Measurements from ENCODE around the gene DCTPP1.

DCTPP1 gene

DNA sequence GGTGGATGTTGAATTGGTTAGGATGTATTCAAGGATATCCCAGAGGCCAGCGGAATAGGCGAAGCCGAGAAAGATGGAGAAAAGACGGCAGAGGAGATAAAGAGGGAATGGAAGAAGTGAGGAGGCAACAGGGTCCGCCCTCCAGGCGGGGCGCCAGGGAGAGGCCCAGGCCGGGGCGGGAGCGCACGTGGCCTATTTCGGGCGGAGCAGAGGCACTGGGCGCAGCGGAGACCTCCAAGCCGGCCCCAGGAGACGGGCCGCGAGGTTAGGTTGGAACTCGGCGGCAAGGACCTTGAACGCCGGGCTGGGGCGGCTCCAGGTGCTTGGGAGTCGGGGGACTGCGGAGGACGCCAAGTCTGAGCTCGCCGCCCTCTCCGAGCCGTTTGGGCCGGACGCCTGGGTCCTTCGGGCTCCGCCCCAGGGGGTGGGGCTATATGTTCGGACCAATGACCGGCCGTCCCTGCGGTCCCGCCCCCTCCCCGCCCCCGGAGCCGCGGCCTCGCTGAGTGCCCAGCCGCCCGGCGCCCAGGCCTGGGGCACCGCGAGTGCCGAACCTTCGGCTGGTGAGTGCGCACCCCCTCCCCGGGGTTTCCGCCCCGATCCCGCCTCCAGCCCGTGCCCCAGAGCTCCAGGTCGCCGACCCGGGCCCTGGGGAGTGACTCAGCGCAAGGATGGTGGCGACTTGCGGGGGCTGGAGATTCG, 22.6 kb downstream of the DCTPP1 start, which contains the start of gene ZNF771 (continued):
- TF ChIP-seq, protein P1, sequence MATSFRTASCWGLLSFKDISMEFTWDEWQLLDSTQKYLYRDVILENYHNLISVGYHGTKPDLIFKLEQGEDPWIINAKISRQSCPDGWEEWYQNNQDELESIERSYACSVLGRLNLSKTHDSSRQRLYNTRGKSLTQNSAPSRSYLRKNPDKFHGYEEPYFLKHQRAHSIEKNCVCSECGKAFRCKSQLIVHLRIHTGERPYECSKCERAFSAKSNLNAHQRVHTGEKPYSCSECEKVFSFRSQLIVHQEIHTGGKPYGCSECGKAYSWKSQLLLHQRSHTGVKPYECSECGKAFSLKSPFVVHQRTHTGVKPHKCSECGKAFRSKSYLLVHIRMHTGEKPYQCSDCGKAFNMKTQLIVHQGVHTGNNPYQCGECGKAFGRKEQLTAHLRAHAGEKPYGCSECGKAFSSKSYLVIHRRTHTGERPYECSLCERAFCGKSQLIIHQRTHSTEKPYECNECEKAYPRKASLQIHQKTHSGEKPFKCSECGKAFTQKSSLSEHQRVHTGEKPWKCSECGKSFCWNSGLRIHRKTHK (tag by site-specific recombination; IDR thresholded peaks at IDR 0.05): no peak
- no peak for TF ChIP-seq SETDB1 (IDR thresholded peaks at IDR 0.05; ENCODE audit: insufficient read length, low read length)
- peak; percentile 90 for TF ChIP-seq SP7 (tag by site-specific recombination; IDR thresholded peaks at IDR 0.05)
- TF ChIP-seq KLF16 (tag by site-specific recombination; IDR thresholded peaks at IDR 0.05): peak; percentile 99

DNA sequence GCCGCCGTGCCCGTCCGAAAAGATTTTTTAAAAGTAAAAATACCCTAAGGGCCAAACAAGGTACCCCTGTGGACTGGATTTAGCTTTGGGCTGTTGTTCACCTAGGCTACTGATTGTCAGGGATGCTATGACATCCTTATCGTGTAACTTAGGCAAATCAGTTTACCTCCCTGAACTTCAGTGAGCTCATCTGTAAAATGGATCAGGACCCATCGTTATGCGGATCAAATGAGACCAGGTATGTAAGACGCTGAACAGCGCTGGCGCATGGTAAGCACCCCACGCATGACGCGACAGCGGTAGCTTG, 23.1 kb downstream of the DCTPP1 start:
- no peak for TF ChIP-seq ZNF510 (tag by site-specific recombination; IDR thresholded peaks at IDR 0.05; ENCODE audit: insufficient replicate concordance)
- H3K4me3 ChIP-seq (ENCODE audit: low read depth, low read length): peak overlapping the region; percentile 82
- H3K36me3 ChIP-seq (ENCODE audit: control insufficient read depth in 2 of 2, insufficient read depth in 1 of 2, low read length in 2 of 2): peaks cover 0 to 26% of the 10 kb centered on the region in 2 experiments; a peak in 2 of 3 replicates
- ChIA-PET POLR2A (interaction anchor here (1.0 to 5.9 kb wide), 18 partner anchors 7 to 314 kb away, joined by 3 to 64 read pairs (median 6); partner anchors contain the start of genes CD2BP2, DCTPP1, FBRS and TBC1D10B), CTCF (interaction anchor here (1.0 to 2.5 kb wide), 4 partner anchors 23 to 315 kb away, joined by 3 to 11 read pairs (median 8); partner anchors contain the start of genes DCTPP1 and TBX6)
- H3K4me1 ChIP-seq (ENCODE audit: control insufficient read depth, insufficient read depth, low read length): peaks cover 5% of the 10 kb centered on the region; the same call in 1 of the 2 replicates
- H3K9me3 ChIP-seq (ENCODE audit: control insufficient read depth, insufficient read depth, low read depth, low read length): no peaks in the 10 kb centered on the region
- peak overlapping the region; percentile 92 for H3K27ac ChIP-seq (ENCODE audit: extremely low read depth, low read depth, low read length)

DNA sequence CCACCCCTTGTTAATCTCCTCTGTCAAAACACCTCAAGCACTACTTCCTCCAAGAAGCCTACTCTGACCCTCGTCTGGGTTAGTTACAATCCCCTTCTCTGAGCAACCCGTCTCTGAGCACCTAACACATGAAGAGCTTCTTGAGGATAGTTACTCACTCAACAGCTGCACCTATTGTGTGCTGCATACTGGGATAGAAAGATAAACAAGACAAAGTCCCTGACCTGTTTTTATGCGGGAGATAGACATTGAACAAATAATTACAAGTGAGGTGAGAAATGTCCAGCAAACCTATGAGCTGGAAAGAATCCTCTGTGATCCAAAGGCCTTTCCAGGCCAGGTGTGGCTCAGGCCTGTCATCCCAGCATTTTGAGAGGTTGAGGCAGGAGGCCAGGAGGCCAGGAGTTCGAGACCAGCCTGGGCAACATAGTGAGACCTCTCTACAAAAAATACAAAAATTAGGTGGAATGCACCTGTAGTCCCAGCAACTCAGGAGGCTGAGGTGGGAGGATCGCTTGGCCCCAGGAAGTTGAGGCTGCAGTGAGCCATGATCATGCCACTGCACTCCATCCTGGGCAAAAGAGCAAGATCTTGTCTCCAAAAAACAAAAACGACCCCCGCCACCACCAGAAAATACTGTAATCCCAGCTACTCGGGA, 27.9 kb downstream of the DCTPP1 start:
- Histone ChIP-seq H3K36me3 (ENCODE audit: control insufficient read depth in 2 of 2, insufficient read depth in 1 of 2, low read length in 2 of 2) (peaks cover 0 to 24% of the 10 kb centered on the region in 2 experiments; a peak in 2 of 3 replicates), H3K4me3 (ENCODE audit: low read depth, low read length) (no peak overlapping the region), H3K9me3 (ENCODE audit: control insufficient read depth, insufficient read depth, low read depth, low read length) (no peaks in the 10 kb centered on the region), H3K27ac (ENCODE audit: extremely low read depth, low read depth, low read length) (no peak overlapping the region), H3K4me1 (ENCODE audit: control insufficient read depth, insufficient read depth, low read length) (peaks cover 11% of the 10 kb centered on the region)
- ChIA-PET POLR2A (interaction anchor here (0.5 to 3.8 kb wide), 3 partner anchors 21 to 80 kb away, joined by 5 to 17 read pairs (median 5); partner anchors contain the start of gene TBC1D10B), CTCF (interaction anchor here (0.8 to 1.2 kb wide), 3 partner anchors 28 to 214 kb away, joined by 3 read pairs; partner anchors contain the start of gene DCTPP1)
- TF ChIP-seq, protein P2, sequence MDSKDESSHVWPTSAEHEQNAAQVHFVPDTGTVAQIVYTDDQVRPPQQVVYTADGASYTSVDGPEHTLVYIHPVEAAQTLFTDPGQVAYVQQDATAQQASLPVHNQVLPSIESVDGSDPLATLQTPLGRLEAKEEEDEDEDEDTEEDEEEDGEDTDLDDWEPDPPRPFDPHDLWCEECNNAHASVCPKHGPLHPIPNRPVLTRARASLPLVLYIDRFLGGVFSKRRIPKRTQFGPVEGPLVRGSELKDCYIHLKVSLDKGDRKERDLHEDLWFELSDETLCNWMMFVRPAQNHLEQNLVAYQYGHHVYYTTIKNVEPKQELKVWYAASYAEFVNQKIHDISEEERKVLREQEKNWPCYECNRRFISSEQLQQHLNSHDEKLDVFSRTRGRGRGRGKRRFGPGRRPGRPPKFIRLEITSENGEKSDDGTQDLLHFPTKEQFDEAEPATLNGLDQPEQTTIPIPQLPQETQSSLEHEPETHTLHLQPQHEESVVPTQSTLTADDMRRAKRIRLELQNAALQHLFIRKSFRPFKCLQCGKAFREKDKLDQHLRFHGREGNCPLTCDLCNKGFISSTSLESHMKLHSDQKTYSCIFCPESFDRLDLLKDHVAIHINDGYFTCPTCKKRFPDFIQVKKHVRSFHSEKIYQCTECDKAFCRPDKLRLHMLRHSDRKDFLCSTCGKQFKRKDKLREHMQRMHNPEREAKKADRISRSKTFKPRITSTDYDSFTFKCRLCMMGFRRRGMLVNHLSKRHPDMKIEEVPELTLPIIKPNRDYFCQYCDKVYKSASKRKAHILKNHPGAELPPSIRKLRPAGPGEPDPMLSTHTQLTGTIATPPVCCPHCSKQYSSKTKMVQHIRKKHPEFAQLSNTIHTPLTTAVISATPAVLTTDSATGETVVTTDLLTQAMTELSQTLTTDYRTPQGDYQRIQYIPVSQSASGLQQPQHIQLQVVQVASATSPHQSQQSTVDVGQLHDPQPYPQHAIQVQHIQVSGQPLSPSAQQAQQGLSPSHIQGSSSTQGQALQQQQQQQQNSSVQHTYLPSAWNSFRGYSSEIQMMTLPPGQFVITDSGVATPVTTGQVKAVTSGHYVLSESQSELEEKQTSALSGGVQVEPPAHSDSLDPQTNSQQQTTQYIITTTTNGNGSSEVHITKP (tag by site-specific recombination; IDR thresholded peaks at IDR 0.05): no peak
- no peak for TF ChIP-seq ZNF132 (tag by site-specific recombination; IDR thresholded peaks at IDR 0.05; ENCODE audit: borderline replicate concordance)
- TF ChIP-seq ZNF785 (tag by site-specific recombination; IDR thresholded peaks at IDR 0.05): no peak
- no peak for TF ChIP-seq SETDB1 (IDR thresholded peaks at IDR 0.05; ENCODE audit: insufficient read length, low read length)
- no peak for TF ChIP-seq ZNF335 (tag by site-specific recombination; conservative IDR thresholded peaks at IDR 0.05)
- TF ChIP-seq ZNF146 (tag by site-specific recombination; IDR thresholded peaks at IDR 0.05): no peak
- no peak for TF ChIP-seq ZNF560 (tag by site-specific recombination; IDR thresholded peaks at IDR 0.05; ENCODE audit: borderline replicate concordance)
- TF ChIP-seq, protein P3, sequence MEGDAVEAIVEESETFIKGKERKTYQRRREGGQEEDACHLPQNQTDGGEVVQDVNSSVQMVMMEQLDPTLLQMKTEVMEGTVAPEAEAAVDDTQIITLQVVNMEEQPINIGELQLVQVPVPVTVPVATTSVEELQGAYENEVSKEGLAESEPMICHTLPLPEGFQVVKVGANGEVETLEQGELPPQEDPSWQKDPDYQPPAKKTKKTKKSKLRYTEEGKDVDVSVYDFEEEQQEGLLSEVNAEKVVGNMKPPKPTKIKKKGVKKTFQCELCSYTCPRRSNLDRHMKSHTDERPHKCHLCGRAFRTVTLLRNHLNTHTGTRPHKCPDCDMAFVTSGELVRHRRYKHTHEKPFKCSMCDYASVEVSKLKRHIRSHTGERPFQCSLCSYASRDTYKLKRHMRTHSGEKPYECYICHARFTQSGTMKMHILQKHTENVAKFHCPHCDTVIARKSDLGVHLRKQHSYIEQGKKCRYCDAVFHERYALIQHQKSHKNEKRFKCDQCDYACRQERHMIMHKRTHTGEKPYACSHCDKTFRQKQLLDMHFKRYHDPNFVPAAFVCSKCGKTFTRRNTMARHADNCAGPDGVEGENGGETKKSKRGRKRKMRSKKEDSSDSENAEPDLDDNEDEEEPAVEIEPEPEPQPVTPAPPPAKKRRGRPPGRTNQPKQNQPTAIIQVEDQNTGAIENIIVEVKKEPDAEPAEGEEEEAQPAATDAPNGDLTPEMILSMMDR (tag by site-specific recombination; IDR thresholded peaks at IDR 0.05): no peak
- TF ChIP-seq ZNF660 (tag by site-specific recombination; IDR thresholded peaks at IDR 0.05): no peak
- TF ChIP-seq ZSCAN16 (tag by site-specific recombination; IDR thresholded peaks at IDR 0.05): no peak
- TF ChIP-seq, protein P4, sequence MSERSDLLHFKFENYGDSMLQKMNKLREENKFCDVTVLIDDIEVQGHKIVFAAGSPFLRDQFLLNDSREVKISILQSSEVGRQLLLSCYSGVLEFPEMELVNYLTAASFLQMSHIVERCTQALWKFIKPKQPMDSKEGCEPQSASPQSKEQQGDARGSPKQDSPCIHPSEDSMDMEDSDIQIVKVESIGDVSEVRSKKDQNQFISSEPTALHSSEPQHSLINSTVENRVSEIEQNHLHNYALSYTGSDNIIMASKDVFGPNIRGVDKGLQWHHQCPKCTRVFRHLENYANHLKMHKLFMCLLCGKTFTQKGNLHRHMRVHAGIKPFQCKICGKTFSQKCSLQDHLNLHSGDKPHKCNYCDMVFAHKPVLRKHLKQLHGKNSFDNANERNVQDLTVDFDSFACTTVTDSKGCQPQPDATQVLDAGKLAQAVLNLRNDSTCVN (tag by site-specific recombination; optimal IDR thresholded peaks at IDR 0.05): no peak
- TF ChIP-seq SP2 (tag by site-specific recombination; IDR thresholded peaks at IDR 0.05): no peak
- TF ChIP-seq ZFP41 (tag by site-specific recombination; IDR thresholded peaks at IDR 0.05; ENCODE audit: borderline replicate concordance): no peak
- TF ChIP-seq, protein P5, sequence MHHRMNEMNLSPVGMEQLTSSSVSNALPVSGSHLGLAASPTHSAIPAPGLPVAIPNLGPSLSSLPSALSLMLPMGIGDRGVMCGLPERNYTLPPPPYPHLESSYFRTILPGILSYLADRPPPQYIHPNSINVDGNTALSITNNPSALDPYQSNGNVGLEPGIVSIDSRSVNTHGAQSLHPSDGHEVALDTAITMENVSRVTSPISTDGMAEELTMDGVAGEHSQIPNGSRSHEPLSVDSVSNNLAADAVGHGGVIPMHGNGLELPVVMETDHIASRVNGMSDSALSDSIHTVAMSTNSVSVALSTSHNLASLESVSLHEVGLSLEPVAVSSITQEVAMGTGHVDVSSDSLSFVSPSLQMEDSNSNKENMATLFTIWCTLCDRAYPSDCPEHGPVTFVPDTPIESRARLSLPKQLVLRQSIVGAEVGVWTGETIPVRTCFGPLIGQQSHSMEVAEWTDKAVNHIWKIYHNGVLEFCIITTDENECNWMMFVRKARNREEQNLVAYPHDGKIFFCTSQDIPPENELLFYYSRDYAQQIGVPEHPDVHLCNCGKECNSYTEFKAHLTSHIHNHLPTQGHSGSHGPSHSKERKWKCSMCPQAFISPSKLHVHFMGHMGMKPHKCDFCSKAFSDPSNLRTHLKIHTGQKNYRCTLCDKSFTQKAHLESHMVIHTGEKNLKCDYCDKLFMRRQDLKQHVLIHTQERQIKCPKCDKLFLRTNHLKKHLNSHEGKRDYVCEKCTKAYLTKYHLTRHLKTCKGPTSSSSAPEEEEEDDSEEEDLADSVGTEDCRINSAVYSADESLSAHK (tag by site-specific recombination; IDR thresholded peaks at IDR 0.05): no peak
- TF ChIP-seq ZNF211 (tag by site-specific recombination; IDR thresholded peaks at IDR 0.05; ENCODE audit: low read depth): no peak
- no peak for TF ChIP-seq ZNF664 (tag by site-specific recombination; IDR thresholded peaks at IDR 0.05)
